Karpas-422 (cell line): ENCODE results near the gene ZBTB7C. TPM values are rescaled to one million over a fixed set of nuclear protein-coding genes. Genes with fewer than 3 reads are reported as not detected.

Experiments used
- DNase-seq: peaks from one replicate; pipeline ENCODE4 v3.0.0-alpha.2; 2015
- H2AFZ ChIP-seq: fragments of 200-600 bp; sonication (generic); 2 replicates; pipeline ENCODE4 v1.6.1; 2014; ENCODE audit warnings: antibody characterized with exemption, low read length, mixed read lengths
- H3K27ac ChIP-seq: fragments of 200-600 bp; sonication (generic); 2 replicates; pipeline ENCODE4 v1.5.1; 2014; ENCODE audit warnings: mild to moderate bottlenecking, low read length, moderate library complexity
- H3K27me3 ChIP-seq: fragments of 200-600 bp; sonication (generic); 2 replicates; pipeline ENCODE4 v1.6.1; 2014; ENCODE audit warnings: low read length, mixed read lengths
- H3K36me3 ChIP-seq: fragments of 200-600 bp; sonication (generic); 2 replicates; pipeline ENCODE4 v1.6.1; 2014; ENCODE audit warnings: low read length, mixed read lengths; ENCODE audit not compliant: insufficient read depth
- H3K4me1 ChIP-seq: fragments of 200-600 bp; sonication (generic); 2 replicates; pipeline ENCODE4 v1.6.1; 2014; ENCODE audit warnings: mild to moderate bottlenecking, low read length, mixed read lengths
- H3K4me2 ChIP-seq: fragments of 200-600 bp; sonication (generic); 2 replicates; pipeline ENCODE4 v1.6.1; 2014; ENCODE audit warnings: low read length, low read depth, mild to moderate bottlenecking; ENCODE audit not compliant: poor library complexity, severe bottlenecking
- H3K4me3 ChIP-seq: fragments of 200-600 bp; sonication (generic); 2 replicates; pipeline ENCODE4 v1.5.1; 2014; ENCODE audit warnings: mild to moderate bottlenecking, antibody characterized with exemption, low read length, mixed read lengths
- H3K79me2 ChIP-seq: fragments of 200-600 bp; sonication (generic); 2 replicates; pipeline ENCODE4 v1.6.1; 2014; ENCODE audit warnings: mild to moderate bottlenecking, low read length, mixed read lengths
- H3K9ac ChIP-seq: fragments of 200-600 bp; sonication (generic); 2 replicates; pipeline ENCODE4 v1.6.0; 2014; ENCODE audit warnings: low read length
- H3K9me2 ChIP-seq: fragments of 200-600 bp; sonication (generic), shearing (Covaris generic); replicated peaks from 2 replicates; pipeline ENCODE4 v1.6.0; 2014; ENCODE audit warnings: mild to moderate bottlenecking, low read length, moderate library complexity; ENCODE audit not compliant: insufficient read depth
- H3K9me3 ChIP-seq: fragments of 300-700, 200-600 bp; sonication (generic); 2 replicates; pipeline ENCODE4 v1.6.1; 2014; ENCODE audit warnings: low read length, mixed read lengths
- H4K20me1 ChIP-seq: fragments of 200-600 bp; sonication (generic); 2 replicates; pipeline ENCODE4 v1.6.1; 2014; ENCODE audit warnings: mild to moderate bottlenecking, antibody characterized with exemption, low read length, low read depth; ENCODE audit not compliant: insufficient read depth
- total RNA-seq: library from RNA; depleted of rRNA; stranded (reverse); fragments of >200 nt; shearing (Covaris generic); gene quantifications from 2 replicates; pipeline ENCODE4 v1.2.3, GENCODE V29; 2014; ENCODE audit warnings: low replicate concordance

Gene ZBTB7C
- total RNA-seq, 1 experiment from 2014 or later, result not detected

DNA sequence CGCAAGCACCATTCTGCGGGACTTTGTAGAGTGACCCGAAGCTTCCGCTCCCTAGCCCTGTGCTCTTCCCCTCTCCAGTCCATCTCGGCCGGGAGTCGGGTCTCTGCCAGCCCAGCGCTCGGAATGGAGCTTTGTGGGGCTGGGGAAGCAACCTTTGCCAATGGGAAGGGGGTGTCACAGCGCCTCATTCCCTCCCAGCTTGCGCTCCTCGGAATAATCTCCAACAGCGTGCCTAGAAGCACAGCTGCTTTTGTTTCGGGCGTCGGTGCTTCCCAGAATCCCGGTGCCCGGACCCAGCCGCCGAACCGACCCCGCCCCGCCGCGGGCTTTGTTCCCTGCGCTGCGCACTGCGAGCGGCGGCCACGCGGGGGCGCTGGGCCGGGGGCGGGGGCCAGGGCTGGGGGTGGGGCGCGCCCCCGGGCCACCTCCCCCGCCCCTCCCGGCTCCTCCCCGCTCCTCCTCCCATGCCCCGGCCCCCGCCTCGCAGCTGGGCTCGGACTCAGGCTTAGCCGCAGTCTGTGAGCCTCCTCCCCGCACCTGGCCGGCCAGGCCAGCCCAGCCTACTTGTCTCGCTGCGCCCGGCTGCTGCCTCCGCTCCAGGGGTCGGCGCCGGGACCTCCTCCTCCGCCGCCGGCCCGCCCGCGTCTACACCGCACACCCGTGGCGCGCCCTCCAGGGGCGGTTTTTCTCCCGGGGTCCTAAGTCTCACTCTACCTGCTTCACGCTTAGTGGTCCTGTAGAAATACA, 401.1 kb downstream of the ZBTB7C start:
- no peaks in the 10 kb centered on the region for H3K36me3 ChIP-seq
- H4K20me1 ChIP-seq, result no peaks in the 10 kb centered on the region
- H3K27me3 ChIP-seq, result no peaks in the 10 kb centered on the region
- no peak for DNase-seq
- no peak overlapping the region for H3K9ac ChIP-seq
- H3K9me3 ChIP-seq, result no peaks in the 10 kb centered on the region
- H3K79me2 ChIP-seq, result no peaks in the 10 kb centered on the region
- peaks cover 45% of the 10 kb centered on the region for H3K4me1 ChIP-seq
- H3K27ac ChIP-seq, result no peak overlapping the region
- no peaks in the 10 kb centered on the region for H3K9me2 ChIP-seq
- H3K4me3 ChIP-seq, result no peak overlapping the region
- H3K4me2 ChIP-seq, result no peak overlapping the region
- no peak overlapping the region for H2AFZ ChIP-seq

DNA sequence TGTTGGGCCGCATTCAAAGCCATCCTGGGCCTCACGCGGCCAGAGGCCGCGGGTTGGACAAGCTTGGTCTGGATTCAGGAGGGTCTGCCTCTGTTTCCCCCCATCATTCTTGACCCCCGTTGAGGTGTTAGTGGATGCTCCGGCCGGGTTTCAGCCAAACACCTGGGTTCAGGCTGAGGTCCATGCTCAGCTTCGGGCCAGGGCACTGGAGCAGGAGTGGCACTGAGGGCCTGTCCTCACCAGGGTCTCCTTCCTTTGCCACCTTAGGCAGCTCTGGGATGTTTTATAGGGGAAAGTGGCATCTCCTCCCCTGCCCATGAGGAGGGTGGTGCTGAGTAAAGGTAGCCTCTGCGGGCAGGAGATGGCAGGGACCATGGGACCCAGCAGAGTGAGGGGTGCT, 401.8 kb downstream of the ZBTB7C start:
- Histone ChIP-seq H3K4me3 (no peak overlapping the region), H3K9ac (no peak overlapping the region), H3K4me2 (no peak overlapping the region), H3K9me3 (no peaks in the 10 kb centered on the region), H3K27me3 (no peaks in the 10 kb centered on the region), H3K27ac (no peak overlapping the region), H3K9me2 (no peaks in the 10 kb centered on the region), H2AFZ (no peak overlapping the region), H3K4me1 (peaks cover 51% of the 10 kb centered on the region), H3K36me3 (no peaks in the 10 kb centered on the region), H3K79me2 (no peaks in the 10 kb centered on the region), H4K20me1 (no peaks in the 10 kb centered on the region)
- DNase-seq, result no peak

DNA sequence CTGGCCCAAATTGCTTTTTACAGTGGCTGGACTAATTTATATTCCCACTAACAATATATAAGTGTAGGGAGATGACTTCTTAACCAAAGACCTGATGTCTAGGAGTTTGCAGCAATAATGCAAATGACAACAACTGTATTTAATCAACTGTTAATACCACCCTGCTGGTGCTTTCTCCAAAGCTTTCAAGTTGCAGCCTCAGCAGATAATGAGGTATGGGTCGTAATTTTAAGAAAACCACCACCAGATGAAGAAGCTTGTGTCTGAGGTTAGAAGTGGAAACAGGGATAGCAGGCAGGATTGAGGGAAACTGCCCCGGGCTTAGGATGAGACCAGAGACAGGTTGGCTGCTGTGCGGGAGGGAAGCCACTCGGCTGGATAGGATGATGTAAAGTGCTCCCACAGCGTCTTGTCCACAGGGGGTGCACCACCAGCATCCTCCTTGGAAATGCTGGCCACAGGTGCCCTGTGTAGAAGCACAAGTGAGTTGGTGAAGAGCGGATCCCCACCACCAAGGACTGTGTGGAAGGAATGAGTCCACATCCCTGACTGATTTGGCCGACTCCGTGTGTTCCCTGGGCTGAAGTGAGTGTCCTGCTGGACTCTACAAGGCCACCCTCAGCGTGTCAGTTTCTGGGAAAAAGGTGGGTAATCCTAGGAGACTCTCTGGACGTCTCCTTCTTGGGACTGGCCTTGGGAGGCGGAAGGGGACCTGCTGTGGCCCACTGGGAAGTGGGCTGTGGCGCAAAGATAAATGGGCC, 402.6 kb downstream of the ZBTB7C start:
- Histone ChIP-seq H3K9me3 (no peaks in the 10 kb centered on the region), H3K4me3 (no peak overlapping the region), H3K9me2 (no peaks in the 10 kb centered on the region), H4K20me1 (no peaks in the 10 kb centered on the region), H3K36me3 (no peaks in the 10 kb centered on the region), H3K9ac (no peak overlapping the region), H3K79me2 (no peaks in the 10 kb centered on the region), H2AFZ (no peak overlapping the region), H3K4me2 (no peak overlapping the region), H3K27ac (no peak overlapping the region), H3K4me1 (peaks cover 45% of the 10 kb centered on the region), H3K27me3 (no peaks in the 10 kb centered on the region)
- DNase-seq, result no peak

DNA sequence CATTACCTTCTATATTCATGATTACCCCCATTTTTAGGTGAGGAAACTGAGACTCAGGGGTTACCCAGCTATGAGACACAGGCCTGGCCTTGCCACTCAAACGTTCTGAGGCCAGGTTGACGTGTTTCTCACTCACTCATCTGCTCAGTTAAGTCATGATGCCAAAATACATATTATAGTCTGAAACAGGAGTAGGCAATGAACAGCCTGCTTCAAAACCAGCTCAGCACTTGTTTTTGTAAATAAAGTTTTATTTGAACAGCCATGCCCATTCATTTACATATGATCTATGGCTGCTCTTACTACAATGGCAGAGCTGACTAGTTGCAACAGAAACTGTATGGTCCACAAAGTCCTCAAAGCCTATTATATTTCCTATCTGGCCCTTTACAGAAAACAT, 404.6 kb downstream of the ZBTB7C start:
- H3K9me2 ChIP-seq, result no peaks in the 10 kb centered on the region
- peak overlapping the region; percentile 65 for H2AFZ ChIP-seq
- DNase-seq, result no peak
- no peaks in the 10 kb centered on the region for H3K9me3 ChIP-seq
- no peaks in the 10 kb centered on the region for H3K36me3 ChIP-seq
- H4K20me1 ChIP-seq, result no peaks in the 10 kb centered on the region
- 0 out of 2 replicates have a peak overlapping the region, but pooled peaks have one; percentile 24 for H3K9ac ChIP-seq
- peak overlapping the region; percentile 75 for H3K27ac ChIP-seq
- no peak overlapping the region for H3K4me3 ChIP-seq
- H3K4me2 ChIP-seq, result no peak overlapping the region
- no peaks in the 10 kb centered on the region for H3K79me2 ChIP-seq
- peaks cover 56% of the 10 kb centered on the region for H3K4me1 ChIP-seq
- no peaks in the 10 kb centered on the region for H3K27me3 ChIP-seq

DNA sequence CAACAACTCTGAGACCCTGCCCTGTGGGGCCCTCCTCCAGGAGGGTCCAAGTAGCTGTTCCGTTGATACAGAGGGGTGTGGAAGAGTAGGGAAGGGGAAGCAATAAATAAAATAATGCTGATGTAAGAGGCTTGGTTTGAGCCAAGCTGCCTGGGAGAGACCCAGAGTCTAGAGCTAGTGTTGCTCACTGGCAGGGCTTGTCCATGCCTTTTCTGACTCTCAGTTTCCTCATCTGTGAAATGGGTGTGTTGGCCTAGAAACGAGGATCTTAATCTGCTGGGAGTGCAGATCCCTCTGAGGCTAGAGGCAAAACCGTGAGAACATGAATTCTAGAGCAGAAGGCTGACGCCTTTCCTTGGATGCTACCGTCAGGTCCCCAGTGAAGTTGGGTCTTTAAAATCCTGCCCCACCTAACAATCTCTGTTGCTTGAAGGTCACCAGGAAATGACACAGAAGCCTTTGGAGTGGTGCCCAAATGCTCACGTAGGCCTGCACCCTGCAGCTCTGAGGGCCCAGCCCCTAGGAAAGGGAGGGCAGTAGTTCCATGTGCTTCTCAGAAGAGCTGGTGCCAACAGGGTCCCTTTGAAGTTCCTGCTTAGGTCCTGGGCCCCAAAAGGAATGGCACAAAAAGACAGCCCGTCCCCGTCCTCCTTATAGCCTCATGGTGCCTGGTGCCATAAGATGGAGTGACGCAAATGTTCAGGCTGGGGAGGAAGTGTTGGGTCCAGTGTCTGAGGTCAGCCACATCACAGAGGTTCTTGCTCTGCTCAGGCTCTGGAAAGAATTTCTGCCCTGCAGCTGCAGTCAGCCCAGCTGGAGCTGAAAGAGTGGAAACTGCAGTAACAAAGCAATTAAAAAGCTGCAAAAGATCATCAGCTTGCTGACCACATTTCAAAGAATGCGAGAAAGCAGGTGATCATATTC, 405.5 kb downstream of the ZBTB7C start:
- Histone ChIP-seq H3K9me2 (no peaks in the 10 kb centered on the region), H3K36me3 (no peaks in the 10 kb centered on the region), H2AFZ (peak overlapping the region; percentile 81), H3K27me3 (no peaks in the 10 kb centered on the region), H4K20me1 (no peaks in the 10 kb centered on the region), H3K4me1 (peaks cover 64% of the 10 kb centered on the region), H3K9ac (peak overlapping the region; percentile 24; the same call in 1 of the 2 replicates), H3K4me3 (no peak overlapping the region), H3K27ac (peak overlapping the region; percentile 75), H3K4me2 (no peak overlapping the region), H3K9me3 (no peaks in the 10 kb centered on the region), H3K79me2 (no peaks in the 10 kb centered on the region)
- DNase-seq, result no peak

DNA sequence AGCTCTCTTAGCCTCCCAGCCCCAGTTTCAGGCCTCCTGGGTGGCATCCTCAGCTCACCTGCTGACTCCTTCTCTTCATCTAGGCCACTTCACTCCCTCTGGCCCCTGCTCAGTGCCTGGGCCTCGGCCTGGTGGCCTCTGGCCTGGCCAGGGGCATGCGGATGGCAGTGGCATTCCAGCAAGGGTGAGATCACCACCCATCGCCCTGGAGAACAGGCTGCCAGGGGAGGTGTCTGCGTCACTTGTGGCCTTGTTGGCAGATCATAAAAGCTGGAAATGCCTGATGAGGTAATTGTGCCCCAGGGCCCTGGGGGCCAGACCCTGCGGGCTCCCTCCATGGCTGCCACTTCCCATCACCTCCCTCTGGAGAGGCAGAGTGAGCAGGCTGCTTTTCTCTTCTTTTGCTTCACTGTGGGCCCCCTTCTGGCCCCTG, 406.2 kb downstream of the ZBTB7C start:
- H3K27ac ChIP-seq, result peak overlapping the region; percentile 75
- H3K4me3 ChIP-seq, result no peak overlapping the region
- H2AFZ ChIP-seq, result peak overlapping the region; percentile 81; the same call in 1 of the 2 replicates
- no peaks in the 10 kb centered on the region for H3K79me2 ChIP-seq
- H3K9me2 ChIP-seq, result no peaks in the 10 kb centered on the region
- no peaks in the 10 kb centered on the region for H4K20me1 ChIP-seq
- no peaks in the 10 kb centered on the region for H3K27me3 ChIP-seq
- H3K36me3 ChIP-seq, result no peaks in the 10 kb centered on the region
- no peak for DNase-seq
- H3K9me3 ChIP-seq, result no peaks in the 10 kb centered on the region
- H3K9ac ChIP-seq, result peak overlapping the region; percentile 42
- H3K4me2 ChIP-seq, result no peak overlapping the region
- peaks cover 64% of the 10 kb centered on the region for H3K4me1 ChIP-seq

DNA sequence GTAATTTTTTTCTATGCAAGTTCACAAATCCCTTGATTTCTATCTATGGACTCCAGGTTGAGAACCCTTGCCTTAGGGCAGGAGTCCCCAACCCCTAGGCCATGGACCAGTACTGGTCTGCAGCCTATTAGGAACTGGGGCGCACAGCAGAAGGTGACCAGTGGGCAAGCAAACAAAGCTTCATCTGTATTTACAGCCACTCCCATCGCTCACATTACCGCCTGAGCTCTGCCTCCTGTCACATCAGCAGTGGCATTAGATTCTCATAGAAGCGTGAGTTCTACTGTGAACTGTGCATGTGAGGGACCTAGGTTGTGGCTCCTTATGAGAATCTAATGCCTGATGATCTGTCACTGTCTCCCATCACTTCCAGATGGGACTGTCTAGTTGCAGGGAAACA, 408.5 kb downstream of the ZBTB7C start:
- peaks cover 69% of the 10 kb centered on the region for H3K4me1 ChIP-seq
- peak overlapping the region; percentile 86 for H3K27ac ChIP-seq
- H2AFZ ChIP-seq, result peak overlapping the region; percentile 21; the same call in 1 of the 2 replicates
- no peaks in the 10 kb centered on the region for H3K79me2 ChIP-seq
- H4K20me1 ChIP-seq, result no peaks in the 10 kb centered on the region
- H3K9me3 ChIP-seq, result no peaks in the 10 kb centered on the region; the same call in 1 of the 2 replicates
- no peaks in the 10 kb centered on the region for H3K36me3 ChIP-seq
- H3K4me2 ChIP-seq, result peak overlapping the region; percentile 1
- no peaks in the 10 kb centered on the region for H3K27me3 ChIP-seq
- H3K4me3 ChIP-seq, result no peak overlapping the region
- peak overlapping the region; percentile 24; the same call in 1 of the 2 replicates for H3K9ac ChIP-seq
- DNase-seq, result no peak
- no peaks in the 10 kb centered on the region for H3K9me2 ChIP-seq
